Hematopoietic multipotent progenitor cell treated with erythropoietin and hydrocortisone succinate and interleukin-3 and kit ligand, for 15 days (in vitro differentiated cells): Measurements from ENCODE around the gene HCRTR2.
"Not testable (repeated sequence)": the region's sequence is repeated elsewhere in the genome, so short reads cannot be mapped to it uniquely, and the experiment has no call there.

Experiments used
- DNase-seq: peaks from one replicate; pipeline ENCODE4 v3.0.0-alpha.2; 2015; ENCODE audit warnings: low spot score

HCRTR2 gene

DNA sequence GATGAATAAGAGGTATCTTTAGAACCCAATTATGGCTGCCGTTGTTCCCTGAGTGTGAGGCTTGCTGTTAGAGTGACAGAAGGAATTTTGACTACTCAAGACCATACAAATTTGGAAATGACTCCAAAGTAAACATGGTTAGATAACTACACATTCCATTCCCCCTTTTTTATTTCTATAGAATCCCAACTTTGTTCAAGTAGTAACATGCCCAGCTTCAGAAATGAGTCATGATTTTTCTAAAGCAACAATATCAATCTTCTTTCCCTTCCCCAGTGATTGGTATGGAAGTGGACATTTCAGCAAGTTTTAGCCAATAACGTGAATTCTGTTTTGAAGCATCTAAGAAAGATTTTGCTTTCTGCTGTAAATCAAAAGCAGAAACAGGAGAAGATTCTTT lies 37.8 kb downstream of the HCRTR2 start:
- no peak for DNase-seq

DNA sequence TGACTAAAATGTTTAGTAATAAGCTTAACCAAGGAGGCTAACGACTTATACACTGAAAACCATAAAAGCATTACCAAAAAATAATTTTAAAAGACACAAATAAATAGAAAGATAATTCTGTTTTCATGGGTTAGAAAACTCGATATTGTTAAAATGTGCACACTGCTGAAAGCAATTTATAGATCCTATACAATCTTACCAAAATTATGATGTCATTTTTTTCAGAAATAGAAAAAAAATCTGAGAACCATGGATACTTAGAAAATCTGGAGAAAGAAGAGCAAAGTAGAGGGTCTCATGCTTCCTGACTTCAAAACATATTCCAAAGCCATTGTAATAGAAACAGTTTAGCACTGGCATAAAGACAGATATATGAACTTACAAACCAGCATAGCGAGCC lies 46.6 kb downstream of the HCRTR2 start:
- no peak for DNase-seq

DNA sequence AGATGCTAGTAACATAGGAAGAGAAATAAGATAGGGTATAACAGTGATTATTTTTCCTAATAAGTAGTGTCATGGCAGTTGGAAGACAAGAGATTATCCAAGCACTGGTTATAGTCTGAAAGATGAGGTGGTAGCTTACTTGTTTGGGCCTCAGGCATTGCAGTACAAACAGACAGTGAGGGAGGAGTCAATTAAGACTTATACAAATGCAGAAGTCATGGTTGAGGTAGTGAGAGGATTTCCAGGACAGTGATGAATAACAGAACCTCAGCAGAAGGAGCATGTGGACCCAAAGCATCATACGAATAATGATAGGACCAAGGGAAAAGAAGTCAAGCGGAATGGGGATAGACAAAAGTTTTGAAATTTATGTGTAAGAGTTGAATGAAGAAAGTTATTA lies 53.5 kb downstream of the HCRTR2 start:
- no peak for DNase-seq

DNA sequence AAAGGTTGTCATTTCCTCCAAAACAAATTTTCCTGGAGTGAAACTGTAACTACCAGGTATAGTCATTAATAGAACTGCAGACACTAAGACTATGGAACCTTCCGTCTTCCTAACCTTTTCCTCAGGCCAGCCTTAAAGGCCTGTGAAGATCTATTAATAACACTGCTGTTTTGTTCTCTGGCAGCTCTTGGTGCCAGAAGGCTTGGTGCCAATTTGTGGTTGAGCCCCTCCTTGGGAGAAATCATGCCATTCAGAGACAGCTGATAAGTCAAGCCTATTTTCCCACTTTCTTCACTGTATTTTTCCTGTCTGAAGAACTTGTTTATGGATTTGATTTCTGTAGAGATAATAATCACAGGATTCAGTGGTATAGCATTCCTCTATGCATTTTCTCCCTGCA lies 64.8 kb downstream of the HCRTR2 start:
- no peak for DNase-seq

DNA sequence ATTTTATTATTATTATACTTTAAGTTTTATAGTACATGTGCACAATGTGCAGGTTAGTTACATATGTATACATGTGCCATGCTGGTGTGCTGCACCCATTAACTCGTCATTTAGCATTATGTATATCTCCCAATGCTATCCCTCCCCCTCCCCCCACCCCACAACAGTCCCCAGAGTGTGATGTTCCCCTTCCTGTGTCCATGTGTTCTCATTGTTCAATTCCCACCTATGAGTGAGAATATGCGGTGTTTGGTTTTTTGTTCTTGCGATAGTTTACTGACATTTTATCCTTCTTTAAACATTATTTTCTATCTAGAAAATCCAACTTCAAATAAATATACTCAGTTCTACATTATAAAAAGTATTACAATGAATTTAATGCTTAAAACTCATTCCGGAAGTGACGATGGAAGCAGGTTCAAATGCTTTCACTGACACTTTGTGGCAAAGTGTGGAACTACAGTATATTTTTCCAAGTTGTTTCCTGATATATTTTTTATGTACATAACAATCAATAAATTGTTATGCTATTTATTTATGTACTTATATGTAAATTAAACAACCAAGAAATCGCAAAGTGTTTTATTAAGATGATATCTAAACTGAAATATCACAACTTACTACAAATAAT lies 66.8 kb downstream of the HCRTR2 start:
- not testable (repeated sequence) for DNase-seq

DNA sequence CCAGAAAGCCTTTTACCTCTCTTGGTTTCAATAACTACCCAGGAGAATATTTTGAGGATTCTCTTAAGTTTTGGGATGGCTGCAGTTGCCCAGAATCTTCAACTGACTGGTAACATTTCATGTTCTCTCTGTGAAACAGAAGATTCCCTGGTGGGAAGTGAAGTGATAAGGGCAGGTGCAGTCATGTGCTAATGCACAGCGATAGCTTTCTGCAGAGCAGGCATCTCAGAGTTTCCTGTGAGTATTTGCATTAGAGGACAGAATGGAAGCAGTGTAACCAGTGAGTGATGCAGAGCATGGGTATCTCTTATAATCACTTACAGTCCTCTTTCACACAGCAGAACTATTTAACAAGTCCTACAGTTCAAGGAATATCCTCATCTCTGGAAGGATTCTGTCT lies 76.1 kb downstream of the HCRTR2 start:
- no peak for DNase-seq

DNA sequence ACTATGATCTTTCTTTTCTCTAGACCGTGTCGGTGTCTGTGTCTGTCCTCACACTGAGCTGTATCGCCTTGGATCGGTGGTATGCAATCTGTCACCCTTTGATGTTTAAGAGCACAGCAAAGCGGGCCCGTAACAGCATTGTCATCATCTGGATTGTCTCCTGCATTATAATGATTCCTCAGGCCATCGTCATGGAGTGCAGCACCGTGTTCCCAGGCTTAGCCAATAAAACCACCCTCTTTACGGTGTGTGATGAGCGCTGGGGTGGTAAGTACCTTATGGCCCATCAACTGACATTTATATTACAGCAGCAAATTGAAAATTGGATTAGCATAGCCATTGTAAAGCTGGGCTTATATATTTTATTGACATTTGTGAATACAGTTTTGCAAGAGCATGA lies 80.8 kb downstream of the HCRTR2 start:
- no peak for DNase-seq

DNA sequence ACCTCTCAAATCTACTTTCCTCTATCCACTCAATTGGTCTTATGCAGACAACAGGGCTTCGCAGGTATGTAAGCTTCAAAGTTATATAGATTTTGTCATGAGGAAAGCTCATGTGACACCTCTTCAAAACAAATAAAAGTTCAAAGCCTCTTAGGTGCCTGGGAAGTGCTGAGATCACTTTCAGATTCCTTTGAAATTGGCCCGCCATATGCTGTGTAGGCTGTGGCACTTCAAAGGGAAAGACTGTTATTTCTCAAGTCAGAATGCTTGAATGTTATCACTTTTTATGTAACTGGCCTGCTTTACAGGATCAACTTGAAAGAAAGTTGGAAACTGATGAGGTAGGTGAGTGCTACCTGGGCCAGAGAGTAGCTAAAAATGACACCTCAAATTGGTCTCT lies 85.9 kb downstream of the HCRTR2 start:
- DNase-seq: no peak

DNA sequence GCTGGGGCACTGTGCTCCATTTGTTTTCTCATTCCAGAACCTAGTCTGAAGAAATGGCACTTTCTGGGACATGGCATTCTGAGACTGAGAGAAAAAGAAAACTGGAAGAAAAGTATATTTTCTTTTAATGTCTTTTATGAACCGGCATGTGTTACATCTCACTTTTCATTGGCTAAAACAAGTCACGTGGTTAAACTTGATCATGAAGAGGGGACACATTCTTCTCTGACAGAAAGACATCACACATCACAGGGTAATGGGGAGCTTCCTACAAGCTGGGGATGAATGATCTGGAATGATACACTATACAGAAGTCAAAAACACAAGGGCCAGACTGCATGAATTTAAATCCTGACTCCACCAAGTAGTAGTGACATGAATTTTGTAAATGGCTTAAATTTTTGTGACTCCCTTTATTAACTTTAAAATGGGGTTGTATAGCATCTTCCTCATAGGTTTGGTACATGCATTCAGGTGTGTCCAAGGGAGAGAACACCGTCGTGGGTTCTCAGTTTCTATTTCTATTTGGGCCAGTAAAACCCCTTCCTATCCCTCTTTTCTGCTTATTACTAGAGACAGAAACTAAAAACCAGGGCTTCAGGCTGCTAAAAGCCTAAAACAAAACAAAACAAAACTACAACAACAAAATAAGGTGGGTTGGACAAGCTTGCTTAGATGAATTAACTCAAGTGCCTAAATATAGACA lies 91.2 kb downstream of the HCRTR2 start:
- DNase-seq: no peak

DNA sequence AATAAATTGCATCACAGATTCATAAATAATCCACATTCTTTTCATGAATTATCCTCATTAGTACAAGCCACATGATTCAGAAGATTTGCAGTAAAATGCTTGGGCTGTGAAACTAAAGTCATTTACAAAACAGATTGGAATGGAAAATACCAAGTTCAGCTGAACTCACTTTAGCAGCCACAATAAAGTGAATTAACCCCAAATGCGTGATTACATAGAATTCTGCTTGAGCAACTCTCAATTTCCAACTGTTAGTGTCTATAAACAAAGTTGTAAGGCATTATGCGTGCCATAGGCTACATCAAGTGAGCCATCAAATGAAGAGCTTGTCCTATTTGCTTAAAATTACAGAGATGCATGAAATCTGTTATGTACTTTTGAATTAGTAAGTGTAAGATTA lies 92.6 kb downstream of the HCRTR2 start:
- DNase-seq: no peak

DNA sequence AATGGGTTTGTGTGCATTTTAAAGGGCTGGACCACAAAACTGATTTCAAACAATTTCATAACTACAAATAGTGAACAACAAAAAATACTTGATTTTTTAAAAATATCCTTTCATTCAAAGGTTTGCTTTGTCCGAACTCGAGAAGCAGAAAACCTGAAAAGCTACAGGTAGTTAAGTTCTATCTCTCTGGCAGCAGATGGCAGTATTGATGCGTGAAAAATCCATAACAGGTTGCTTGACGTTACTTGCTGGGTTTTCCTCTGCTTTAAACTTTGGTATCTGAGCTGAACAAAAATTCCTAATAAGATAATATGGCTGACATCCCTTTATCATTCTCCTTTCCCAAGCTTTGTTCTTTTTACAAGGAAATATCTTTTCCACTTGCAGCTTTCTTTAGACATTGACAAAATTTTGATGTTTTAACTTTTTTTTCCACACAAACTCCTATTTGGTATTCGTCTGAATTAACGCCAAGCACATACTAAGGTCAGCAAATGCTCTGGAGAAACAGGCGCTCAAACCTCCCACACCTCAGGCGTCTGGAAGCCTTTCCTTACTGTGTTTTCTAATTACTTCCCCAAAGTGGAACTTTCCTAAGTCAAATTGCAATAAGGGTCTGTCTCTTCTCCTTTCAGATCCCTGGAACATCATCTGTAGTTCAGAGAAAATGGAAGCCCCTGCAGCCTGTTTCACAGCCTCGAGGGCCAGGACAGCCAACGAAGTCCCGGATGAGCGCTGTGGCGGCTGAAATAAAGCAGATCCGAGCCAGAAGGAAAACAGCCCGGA lies 102.6 kb downstream of the HCRTR2 start:
- DNase-seq: no peak

DNA sequence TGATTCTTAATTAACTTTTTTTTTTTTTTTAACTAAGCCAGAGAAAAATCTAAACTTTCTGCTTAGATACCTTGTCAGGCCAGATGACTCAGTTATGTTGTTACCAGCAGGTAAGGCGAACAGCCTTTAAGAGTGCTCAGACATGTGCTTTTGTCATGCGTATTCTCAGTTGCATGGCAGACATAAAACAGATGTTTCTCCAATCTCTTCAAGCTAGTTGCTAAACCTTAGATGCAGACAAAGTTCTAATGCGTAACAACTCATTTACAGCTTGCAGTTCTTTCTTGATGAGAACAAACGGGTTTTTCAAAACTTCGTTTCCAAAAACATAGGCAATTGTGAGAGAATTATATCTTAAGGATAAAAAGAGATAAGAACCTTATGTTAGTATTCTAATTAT lies 103.3 kb downstream of the HCRTR2 start:
- no peak for DNase-seq

DNA sequence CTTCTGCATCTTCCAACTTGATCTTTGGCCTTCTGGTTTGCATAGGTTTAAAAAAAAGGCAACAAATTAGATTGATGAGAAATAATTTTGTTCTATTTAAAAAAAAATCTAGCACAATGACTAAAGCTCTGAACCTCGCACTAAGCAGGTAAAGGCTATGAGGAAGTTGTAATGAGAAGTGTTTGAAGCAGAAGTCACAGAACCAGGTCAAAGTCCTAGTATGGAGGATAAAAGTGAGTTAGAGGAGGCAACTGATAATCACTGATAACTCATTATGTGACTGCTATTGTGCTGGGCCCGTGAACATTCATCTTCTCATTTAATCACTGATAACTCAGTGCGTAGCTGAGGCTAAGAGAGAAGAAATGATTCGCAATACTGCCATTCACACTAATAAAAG lies 106.9 kb downstream of the HCRTR2 start:
- no peak for DNase-seq

DNA sequence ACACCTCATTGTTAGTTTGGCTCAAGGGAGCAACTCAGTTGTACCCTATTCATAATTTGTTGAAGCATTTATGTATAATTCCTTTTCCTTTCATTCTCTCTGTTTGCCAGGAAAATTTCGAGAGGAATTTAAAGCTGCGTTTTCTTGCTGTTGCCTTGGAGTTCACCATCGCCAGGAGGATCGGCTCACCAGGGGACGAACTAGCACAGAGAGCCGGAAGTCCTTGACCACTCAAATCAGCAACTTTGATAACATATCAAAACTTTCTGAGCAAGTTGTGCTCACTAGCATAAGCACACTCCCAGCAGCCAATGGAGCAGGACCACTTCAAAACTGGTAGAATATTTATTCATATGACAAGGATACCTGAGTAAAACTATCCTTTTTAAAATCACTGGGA lies 107.8 kb downstream of the HCRTR2 start:
- DNase-seq: no peak

DNA sequence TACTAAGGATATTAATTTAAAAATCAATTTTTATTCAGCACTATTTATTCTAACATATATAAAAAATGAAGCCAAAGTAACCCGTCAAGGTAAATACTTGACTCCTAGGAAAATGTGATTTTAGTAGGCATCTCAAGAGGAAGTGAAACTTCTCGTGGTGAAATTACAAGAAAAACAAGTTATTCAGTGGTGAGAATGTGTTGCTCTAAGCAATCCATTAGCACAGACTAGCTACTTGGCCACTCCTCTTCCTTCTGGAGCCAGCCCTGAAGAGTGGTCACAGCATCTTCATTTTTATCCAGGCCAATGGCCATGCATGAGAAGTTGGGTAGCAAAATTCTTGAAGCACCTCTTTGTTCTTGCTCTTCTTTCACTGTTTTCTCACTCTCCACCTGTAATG lies 112.5 kb downstream of the HCRTR2 start:
- no peak for DNase-seq

DNA sequence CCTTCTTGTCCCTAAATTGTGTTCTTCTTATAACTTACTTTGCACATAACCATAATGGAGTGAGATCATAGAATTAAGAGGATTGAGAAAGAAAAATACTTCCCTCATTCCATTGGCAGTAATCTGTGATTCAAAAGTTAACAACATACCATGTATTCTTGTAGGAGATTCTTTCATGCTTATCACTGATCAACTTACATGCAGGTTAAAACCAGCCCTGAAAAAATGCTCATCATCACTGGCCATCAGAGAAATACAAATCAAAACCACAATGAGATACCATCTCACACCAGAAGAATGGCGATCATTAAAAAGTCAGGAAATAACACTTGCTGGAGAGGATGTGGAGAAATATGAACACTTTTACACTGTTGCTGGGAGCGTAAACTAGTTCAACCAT lies 116.4 kb downstream of the HCRTR2 start:
- no peak for DNase-seq

DNA sequence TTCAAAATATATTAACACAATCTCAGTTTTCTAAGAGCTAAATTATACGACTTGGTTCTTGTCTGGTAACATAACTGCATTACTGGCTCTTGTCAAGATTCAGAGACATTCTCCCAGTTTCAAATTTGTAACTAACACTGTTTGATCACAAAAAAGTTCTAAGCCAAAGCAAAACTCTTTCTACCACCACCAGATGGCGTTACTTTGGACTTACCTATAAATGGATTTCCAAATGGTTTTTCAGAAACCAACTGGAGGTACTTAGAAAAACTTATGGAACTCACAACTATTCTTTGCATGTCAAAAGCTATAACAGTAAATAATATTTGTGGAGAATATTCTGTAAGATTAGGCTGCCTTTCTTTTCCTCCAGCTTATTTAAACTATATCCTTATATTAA lies 118.8 kb downstream of the HCRTR2 start:
- no peak for DNase-seq

DNA sequence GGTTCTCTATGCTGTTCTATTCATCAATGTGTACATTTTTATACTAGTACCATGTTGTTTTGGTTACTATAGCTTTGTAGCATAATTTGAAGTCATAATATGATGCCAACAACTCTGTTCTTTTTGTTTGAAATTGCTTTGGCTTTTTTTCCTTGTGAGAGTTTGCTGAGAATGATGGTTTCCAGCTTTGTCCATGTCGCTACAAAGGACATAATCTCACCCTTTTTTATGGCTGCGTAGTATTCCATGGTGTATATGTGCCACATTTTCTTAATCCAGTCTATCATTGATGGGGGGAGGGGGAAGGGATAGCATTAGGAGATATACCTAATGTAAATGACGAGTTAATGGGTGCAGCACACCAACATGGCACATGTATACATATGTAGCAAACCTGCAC lies 122.9 kb downstream of the HCRTR2 start:
- DNase-seq: not testable (repeated sequence)

DNA sequence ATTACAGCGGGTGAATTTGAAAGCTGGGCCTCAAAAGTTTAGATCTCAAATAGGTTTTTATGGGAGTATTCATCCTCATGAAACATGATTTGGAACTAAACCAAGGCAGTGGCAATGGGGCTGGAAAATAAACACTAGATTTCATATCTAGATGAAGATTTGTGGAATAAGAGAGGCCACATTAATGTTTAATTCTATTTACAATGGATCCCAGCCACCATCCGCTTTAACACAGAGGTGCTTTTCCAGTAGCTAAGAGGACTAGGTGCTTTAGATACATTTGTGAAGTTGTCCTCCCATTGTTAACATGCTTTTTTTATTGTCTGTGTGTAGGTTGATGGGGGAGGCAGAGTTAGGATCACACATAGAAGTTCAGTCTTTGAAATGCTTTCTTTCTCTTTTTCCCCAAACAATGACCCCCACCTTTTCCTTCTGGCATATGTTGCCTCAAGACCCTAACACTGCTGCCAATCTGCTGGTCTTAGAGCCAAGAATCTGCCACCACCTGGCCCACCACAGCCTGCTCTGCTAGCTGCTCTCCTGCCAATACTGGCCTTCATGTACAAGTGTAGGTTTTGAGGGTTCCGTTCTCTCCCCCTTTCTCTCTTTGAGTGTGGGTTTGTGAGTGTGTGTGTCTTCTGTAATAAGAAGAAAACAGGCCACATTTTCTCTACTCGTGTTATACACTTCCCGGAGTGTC lies 125.1 kb downstream of the HCRTR2 start:
- DNase-seq: no peak

DNA sequence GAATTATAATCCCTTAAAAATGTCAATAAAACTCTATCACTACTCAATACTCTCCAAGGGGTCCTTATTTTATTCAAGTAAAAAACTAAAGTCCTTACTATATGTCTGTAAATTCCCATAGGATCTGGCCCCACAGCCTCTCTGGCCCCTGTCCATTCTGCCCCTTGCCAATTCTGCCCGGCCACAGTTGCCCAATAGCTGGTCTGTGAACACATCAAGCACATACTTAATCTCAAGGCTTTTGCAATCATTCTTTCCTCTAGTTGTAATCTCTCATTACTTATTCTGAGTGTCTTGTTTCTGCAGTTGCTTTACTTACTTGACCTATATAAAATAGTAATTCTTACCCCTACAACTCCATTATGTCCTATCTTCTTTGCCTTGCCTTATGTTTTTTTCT lies 130.4 kb downstream of the HCRTR2 start:
- DNase-seq: no peak

DNA sequence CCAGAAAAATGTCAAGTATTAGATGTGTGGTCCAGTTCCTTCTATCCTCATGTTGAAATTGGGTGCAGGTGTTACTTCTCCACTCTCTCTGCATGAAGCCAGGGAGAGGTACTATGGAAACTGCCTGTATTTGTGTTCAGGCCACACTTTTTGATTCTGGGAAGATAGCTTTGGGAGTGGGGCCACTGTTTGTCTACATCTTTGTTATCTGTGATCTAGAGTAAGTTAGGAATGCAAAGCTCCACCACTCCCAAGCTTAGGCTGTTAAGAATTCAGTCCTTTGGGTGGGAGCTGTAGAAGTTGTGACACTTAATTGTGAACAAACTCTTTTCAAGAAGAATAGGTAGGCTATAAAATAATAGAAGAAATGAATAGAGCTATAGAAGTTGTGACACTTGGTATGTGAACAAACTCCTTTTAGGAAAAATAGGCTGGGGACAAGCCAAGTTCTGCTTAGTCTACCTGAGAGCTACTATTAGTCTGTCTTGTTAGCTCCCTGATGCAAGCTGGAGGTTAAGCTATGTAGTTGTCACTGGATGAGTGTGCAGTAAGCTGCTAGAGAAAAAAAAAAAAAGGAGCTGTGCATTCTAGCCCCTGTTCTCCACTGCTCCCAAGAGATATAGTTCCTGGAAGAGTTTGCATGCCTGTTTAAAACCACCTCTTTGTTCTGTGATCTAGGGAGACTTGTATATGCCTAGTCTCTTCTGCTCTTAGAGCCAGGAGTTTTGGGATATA lies 145.8 kb downstream of the HCRTR2 start:
- no peak for DNase-seq

DNA sequence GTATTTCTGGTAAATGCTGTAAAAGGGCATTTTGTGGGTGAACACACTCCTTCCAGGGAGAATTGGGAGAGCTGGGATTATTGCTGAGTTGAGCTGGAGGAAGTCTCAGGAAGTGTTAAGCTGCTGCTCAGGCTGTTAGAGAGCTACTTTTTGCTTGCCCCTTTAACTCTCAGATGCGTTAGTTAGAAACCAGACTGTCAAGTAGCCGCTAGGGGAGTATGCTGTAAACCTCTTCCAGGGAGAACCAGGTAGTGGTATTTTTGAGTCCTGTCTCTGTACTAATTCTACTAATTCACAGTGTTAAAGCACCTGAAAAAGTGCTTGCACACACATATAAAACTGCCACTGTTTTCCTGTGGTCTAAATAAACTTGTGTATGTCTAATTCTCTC lies 146.4 kb downstream of the HCRTR2 start:
- no peak for DNase-seq
